HepG2 (cell line): ENCODE measurements around the gene ZMYND19. TPM values are rescaled to one million over a fixed set of nuclear protein-coding genes. Genes with fewer than 3 reads are reported as not detected.

Experiments
- BCL6 ChIP-seq: IDR thresholded peaks from 2 replicates; pipeline ENCODE4 v1.6.1; 2016; ENCODE audit warnings: missing genetic modification reagents, missing compliant biosample characterization
- CC2D1A ChIP-seq: sonication (generic); formaldehyde crosslinking; IDR thresholded peaks from 2 replicates; pipeline ENCODE4 v1.8.1; 2023; ENCODE audit warnings: mild to moderate bottlenecking, missing genetic modification reagents
- DRAP1 ChIP-seq: IDR thresholded peaks from 2 replicates; pipeline ENCODE4 v1.6.1; 2016; ENCODE audit warnings: missing genetic modification reagents, missing compliant biosample characterization
- FOXA3 ChIP-seq: IDR thresholded peaks from 2 replicates; pipeline ENCODE4 v1.6.1; 2016; ENCODE audit warnings: missing genetic modification reagents, missing compliant biosample characterization
- FOXJ3 ChIP-seq: sonication (generic); formaldehyde crosslinking; IDR thresholded peaks from 2 replicates; pipeline ENCODE4 v1.4.0; 2020; ENCODE audit warnings: missing genetic modification reagents, mild to moderate bottlenecking, borderline replicate concordance
- GABPB1 ChIP-seq: IDR thresholded peaks from 2 replicates; pipeline ENCODE4 v1.6.1; 2016; ENCODE audit warnings: mild to moderate bottlenecking, missing genetic modification reagents, moderate library complexity, missing compliant biosample characterization
- GATA4 ChIP-seq: sonication (generic); IDR thresholded peaks from 2 replicates; pipeline ENCODE4 v1.6.1; 2016; ENCODE audit warnings: antibody characterized with exemption, low read depth, borderline replicate concordance
- GLI4 ChIP-seq: sonication (generic); formaldehyde crosslinking; IDR thresholded peaks from 2 replicates; pipeline ENCODE4 v1.5.1; 2020; ENCODE audit warnings: missing genetic modification reagents, mild to moderate bottlenecking, moderate library complexity, borderline replicate concordance
- HMG20A ChIP-seq: IDR thresholded peaks from 2 replicates; pipeline ENCODE4 v1.6.1; 2016; ENCODE audit warnings: borderline replicate concordance
- JDP2 ChIP-seq: sonication (generic); formaldehyde crosslinking; IDR thresholded peaks from 2 replicates; pipeline ENCODE4 v1.8.1; 2022; ENCODE audit warnings: missing genetic modification reagents, borderline replicate concordance
- MAX ChIP-seq: IDR thresholded peaks from 2 replicates; pipeline ENCODE4 v1.6.1; 2012; ENCODE audit warnings: inconsistent platforms
- MXD4 ChIP-seq: IDR thresholded peaks from 2 replicates; pipeline ENCODE4 v1.6.1; 2016; ENCODE audit warnings: mild to moderate bottlenecking, missing biosample characterization, missing genetic modification reagents
- RAD21 ChIP-seq: fragments of 450-650 bp; formaldehyde crosslinking; IDR thresholded peaks from 2 replicates; pipeline ENCODE4 v1.5.0; 2020; ENCODE audit warnings: mild to moderate bottlenecking
- SAFB2 ChIP-seq: sonication (generic); formaldehyde crosslinking; IDR thresholded peaks from 2 replicates; pipeline ENCODE4 v1.5.1; 2020; ENCODE audit warnings: missing genetic modification reagents, low read depth, mild to moderate bottlenecking, borderline replicate concordance
- SALL1 ChIP-seq: sonication (generic); formaldehyde crosslinking; IDR thresholded peaks from 2 replicates; pipeline ENCODE4 v1.8.0; 2022; ENCODE audit warnings: mild to moderate bottlenecking, missing genetic modification reagents
- TFDP2 ChIP-seq: sonication (generic); formaldehyde crosslinking; IDR thresholded peaks from 2 replicates; pipeline ENCODE4 v1.4.0; 2020; ENCODE audit warnings: missing genetic modification reagents
- THAP7 ChIP-seq: sonication (generic); formaldehyde crosslinking; IDR thresholded peaks from 2 replicates; pipeline ENCODE4 v1.8.1; 2023; ENCODE audit warnings: mild to moderate bottlenecking, missing genetic modification reagents
- ZC3H13 ChIP-seq: sonication (generic); formaldehyde crosslinking; IDR thresholded peaks from 2 replicates; pipeline ENCODE4 v1.8.1; 2023; ENCODE audit warnings: mild to moderate bottlenecking, missing genetic modification reagents, moderate library complexity
- ZMYM4 ChIP-seq: sonication (generic); formaldehyde crosslinking; IDR thresholded peaks from 2 replicates; pipeline ENCODE4 v1.8.1; 2023; ENCODE audit warnings: mild to moderate bottlenecking, missing genetic modification reagents
- ZNF121 ChIP-seq: sonication (generic); formaldehyde crosslinking; IDR thresholded peaks from 2 replicates; pipeline ENCODE4 v1.5.0; 2020; ENCODE audit warnings: mild to moderate bottlenecking, missing genetic modification reagents
- ZNF263 ChIP-seq: sonication (generic); formaldehyde crosslinking; IDR thresholded peaks from 2 replicates; pipeline ENCODE4 v1.4.0; 2020; ENCODE audit warnings: missing genetic modification reagents
- ZNF264 ChIP-seq: sonication (generic); formaldehyde crosslinking; IDR thresholded peaks from 2 replicates; pipeline ENCODE4 v1.4.0; 2020; ENCODE audit warnings: missing genetic modification reagents
- ZNF30 ChIP-seq: sonication (generic); formaldehyde crosslinking; IDR thresholded peaks from 2 replicates; pipeline ENCODE4 v1.5.0; 2020; ENCODE audit warnings: mild to moderate bottlenecking, missing genetic modification reagents
- ZNF367 ChIP-seq: sonication (generic); formaldehyde crosslinking; IDR thresholded peaks from 2 replicates; pipeline ENCODE4 v1.4.0; 2020; ENCODE audit warnings: missing genetic modification reagents, borderline replicate concordance
- ZNF501 ChIP-seq: sonication (generic); formaldehyde crosslinking; IDR thresholded peaks from 2 replicates; pipeline ENCODE4 v1.5.1; 2020; ENCODE audit warnings: mild to moderate bottlenecking, moderate library complexity, missing genetic modification reagents
- ZNF616 ChIP-seq: sonication (generic); formaldehyde crosslinking; IDR thresholded peaks from 2 replicates; pipeline ENCODE4 v1.5.0; 2020; ENCODE audit warnings: low read depth, mild to moderate bottlenecking, missing genetic modification reagents
- ZNF652 ChIP-seq: IDR thresholded peaks from 2 replicates; pipeline ENCODE4 v1.6.1; 2016; ENCODE audit warnings: low read depth, borderline replicate concordance
- ZNF720 ChIP-seq: sonication (generic); formaldehyde crosslinking; IDR thresholded peaks from 2 replicates; pipeline ENCODE4 v1.4.0; 2020; ENCODE audit warnings: missing genetic modification reagents
- ZNF749 ChIP-seq: sonication (generic); formaldehyde crosslinking; IDR thresholded peaks from 2 replicates; pipeline ENCODE4 v1.8.0; 2022; ENCODE audit warnings: mild to moderate bottlenecking, missing genetic modification reagents, moderate library complexity, borderline replicate concordance
- ZNF772 ChIP-seq: sonication (generic); formaldehyde crosslinking; IDR thresholded peaks from 2 replicates; pipeline ENCODE4 v1.5.0; 2020; ENCODE audit warnings: mild to moderate bottlenecking, missing genetic modification reagents
- polyA plus RNA-seq, 8 experiments: library from polyadenylated mRNA; depleted of rRNA in 3 of 8; stranded (reverse) in 7 of 8; unstranded in 1 of 8; fragments of >200 nt; fragmentation: Illumina TruSeq in 4 of 8; extraction: Trizol in 4 of 8; gene quantifications; 2 replicates each; pipeline versions ENCODE4 v1.2.1 to v1.2.3, GENCODE V29; 2011 to 2016; ENCODE audit warnings: low read depth in 4 of 8, missing spikeins in 1 of 8, mixed read lengths in 1 of 8; ENCODE audit not compliant: insufficient read depth in 1 of 8
- total RNA-seq, 5 experiments: library from RNA; depleted of rRNA; stranded (reverse); fragments of >200 nt; fragmentation: Illumina TruSeq; extraction: Trizol; gene quantifications; 2 replicates each; pipeline ENCODE4 v1.2.3, GENCODE V29; 2016; ENCODE audit warnings: low read depth in 1 of 5

Gene ZMYND19
- total and polyA plus RNA-seq, 2 of the 13 experiments (the other 11 are each of a cell fraction or from before 2014, with no cell fraction given), result 21.3 to 38.7 TPM

- TF ChIP-seq FOXA3, result peak; percentile 36; the same call in 1 of the 2 replicates
- TF ChIP-seq ZNF264 (CRISPR knock-in tag), result no peak
- peak; percentile 90; the same call in 1 of the 2 replicates for TF ChIP-seq ZNF772
- peak; percentile 84 for TF ChIP-seq MAX
- no peak for TF ChIP-seq ZNF720 (CRISPR knock-in tag)
- TF ChIP-seq GATA4, result no peak
- no peak for TF ChIP-seq ZNF367 (CRISPR knock-in tag)
- 0 out of 2 replicates have a peak, but pooled peaks have one; percentile 12 for TF ChIP-seq ZNF263 (CRISPR knock-in tag)
- no peak for TF ChIP-seq HMG20A
- peak; percentile 72 for TF ChIP-seq TFDP2 (CRISPR knock-in tag)
- no peak for TF ChIP-seq FOXJ3 (CRISPR knock-in tag)
- TF ChIP-seq ZNF616 (CRISPR knock-in tag), result 0 out of 2 replicates have a peak, but pooled peaks have one; percentile 28
- peak; percentile 83 for TF ChIP-seq MXD4 (CRISPR knock-in tag)
- no peak; the same call in 1 of the 2 replicates for TF ChIP-seq THAP7 (CRISPR knock-in tag)
- TF ChIP-seq GABPB1 (CRISPR knock-in tag), result peak; percentile 96
- peak; percentile 14; the same call in 1 of the 2 replicates for TF ChIP-seq ZNF30 (CRISPR knock-in tag)
- peak; percentile 88 for TF ChIP-seq ZMYM4 (CRISPR knock-in tag)
- TF ChIP-seq BCL6 (CRISPR knock-in tag), result peak; percentile 29; the same call in 1 of the 2 replicates
- no peak for TF ChIP-seq CC2D1A (CRISPR knock-in tag)
- peak; percentile 66; the same call in 1 of the 2 replicates for TF ChIP-seq SAFB2 (CRISPR knock-in tag)
- peak; percentile 22; the same call in 1 of the 2 replicates for TF ChIP-seq ZNF652 (CRISPR knock-in tag)
- no peak; the same call in 1 of the 2 replicates for TF ChIP-seq JDP2 (CRISPR knock-in tag)
- peak; percentile 61; the same call in 1 of the 2 replicates for TF ChIP-seq GLI4 (CRISPR knock-in tag)
- TF ChIP-seq RAD21, result peak; percentile 80
- TF ChIP-seq ZNF121 (CRISPR knock-in tag), result peak; percentile 44; the same call in 1 of the 2 replicates
- peak; percentile 75 for TF ChIP-seq SALL1
- peak; percentile 93 for TF ChIP-seq ZC3H13 (CRISPR knock-in tag)
- TF ChIP-seq ZNF749, result 0 out of 2 replicates have a peak, but pooled peaks have one; percentile 50
- peak; percentile 38; the same call in 1 of the 2 replicates for TF ChIP-seq DRAP1
- peak; percentile 16 for TF ChIP-seq ZNF501 (CRISPR knock-in tag)
Measured at GRCh38 chr9:137578518-137579258, 11.6 kb downstream of the ZMYND19 start, which contains the start of gene DPH7 (continued).
